Stimulated activated naive CD8-positive, alpha-beta T cell treated with anti-CD3 and anti-CD28 coated beads, Interleukin-15, Interleukin-2, amounts not matched to agents 100 ng/mL and 50 ng/mL, for 24 hours (primary cell): ENCODE measurements around the gene GPX2.
"Not testable (repeated sequence)": the region's sequence is repeated elsewhere in the genome, so short reads cannot be mapped to it uniquely, and the experiment has no call there.

Source experiments
- H3K27ac Mint-ChIP-seq: one replicate; pipeline ENCODE4 v1.8.0; 2021; ENCODE audit warnings: mild to moderate bottlenecking, mixed read lengths
- H3K27me3 Mint-ChIP-seq: one replicate; pipeline ENCODE4 v1.8.0; 2021; ENCODE audit warnings: mixed read lengths
- H3K36me3 Mint-ChIP-seq: one replicate; pipeline ENCODE4 v1.8.0; 2021; ENCODE audit warnings: low read depth, mixed read lengths
- H3K4me1 Mint-ChIP-seq: one replicate; pipeline ENCODE4 v1.8.0; 2021; ENCODE audit warnings: low read depth, mixed read lengths
- H3K4me3 Mint-ChIP-seq: one replicate; pipeline ENCODE4 v1.8.0; 2021; ENCODE audit warnings: mild to moderate bottlenecking, mixed read lengths
- H3K9me3 Mint-ChIP-seq: one replicate; pipeline ENCODE4 v1.8.0; 2021; ENCODE audit warnings: mixed read lengths

Gene GPX2

DNA sequence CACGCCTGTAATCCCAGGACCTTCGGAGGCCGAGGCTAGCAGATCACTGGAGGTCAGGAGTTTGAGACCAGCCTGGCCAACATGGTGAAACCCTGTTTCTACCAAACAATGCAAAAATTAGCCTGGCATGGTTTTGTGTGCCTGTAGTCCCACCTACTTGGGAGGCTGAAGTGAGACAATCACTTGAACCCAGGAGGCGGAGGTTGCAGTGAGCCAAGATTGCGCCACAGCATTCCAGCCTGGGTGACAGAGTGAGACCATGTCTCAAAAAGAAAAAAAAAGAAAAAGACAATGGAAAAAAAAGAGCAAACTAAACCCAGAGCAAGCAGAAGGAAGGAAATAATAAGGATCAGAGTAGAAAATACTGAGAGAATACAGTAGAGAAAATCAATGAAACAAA is 22.9 kb downstream of the GPX2 start:
- Mint-ChIP-seq H3K4me1 (peaks cover 79% of the 10 kb centered on the region), H3K9me3 (no peaks in the 10 kb centered on the region), H3K36me3 (peaks cover 66% of the 10 kb centered on the region), H3K27me3 (no peaks in the 10 kb centered on the region), H3K4me3 (no peak overlapping the region), H3K27ac (no peak overlapping the region)

DNA sequence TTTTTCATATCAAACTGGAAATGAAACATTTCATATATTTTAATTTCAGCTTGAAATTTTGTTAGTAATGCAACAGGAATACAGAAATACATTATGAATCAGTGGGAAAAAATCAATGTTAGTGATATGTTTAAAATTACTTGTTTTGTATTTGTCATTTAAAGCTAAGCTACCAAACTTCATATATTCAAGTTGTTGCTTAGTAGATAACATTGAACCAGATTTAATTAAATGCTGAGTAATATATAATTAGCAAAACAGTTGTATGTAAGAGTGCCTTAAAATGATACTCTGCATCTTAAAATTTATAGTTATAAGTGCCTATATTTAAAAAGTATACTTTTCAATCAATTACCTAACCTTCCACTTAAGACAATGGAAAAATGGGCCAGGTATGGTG is 23.3 kb downstream of the GPX2 start:
- Mint-ChIP-seq H3K36me3 (peaks cover 62% of the 10 kb centered on the region), H3K4me1 (peaks cover 77% of the 10 kb centered on the region), H3K27me3 (no peaks in the 10 kb centered on the region), H3K4me3 (no peak overlapping the region), H3K27ac (peak overlapping the region; percentile 64), H3K9me3 (no peaks in the 10 kb centered on the region)

DNA sequence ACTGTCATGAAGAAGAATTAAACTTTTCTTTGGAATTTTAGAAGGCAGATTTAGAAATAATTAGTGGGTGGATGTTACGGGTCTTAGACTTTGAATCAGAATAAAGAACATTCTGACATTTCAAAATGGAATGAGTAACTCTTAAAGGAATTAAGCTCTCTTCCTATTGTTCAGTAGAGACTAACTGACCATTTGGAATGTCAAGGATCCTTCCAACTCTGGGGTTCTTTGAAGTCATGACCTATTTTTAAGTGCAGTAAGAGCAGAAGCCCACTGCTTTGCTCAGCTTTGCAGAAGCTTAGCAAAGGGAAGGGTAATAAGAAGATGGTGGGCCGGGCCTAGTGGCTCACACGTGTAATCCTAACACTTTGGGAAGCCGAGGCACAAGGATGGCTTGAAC is 24.3 kb downstream of the GPX2 start:
- no peak overlapping the region for H3K4me3 Mint-ChIP-seq
- peaks cover 78% of the 10 kb centered on the region for H3K4me1 Mint-ChIP-seq
- H3K27me3 Mint-ChIP-seq = no peaks in the 10 kb centered on the region
- peaks cover 57% of the 10 kb centered on the region for H3K36me3 Mint-ChIP-seq
- H3K9me3 Mint-ChIP-seq = no peaks in the 10 kb centered on the region
- peak overlapping the region; percentile 17 for H3K27ac Mint-ChIP-seq

DNA sequence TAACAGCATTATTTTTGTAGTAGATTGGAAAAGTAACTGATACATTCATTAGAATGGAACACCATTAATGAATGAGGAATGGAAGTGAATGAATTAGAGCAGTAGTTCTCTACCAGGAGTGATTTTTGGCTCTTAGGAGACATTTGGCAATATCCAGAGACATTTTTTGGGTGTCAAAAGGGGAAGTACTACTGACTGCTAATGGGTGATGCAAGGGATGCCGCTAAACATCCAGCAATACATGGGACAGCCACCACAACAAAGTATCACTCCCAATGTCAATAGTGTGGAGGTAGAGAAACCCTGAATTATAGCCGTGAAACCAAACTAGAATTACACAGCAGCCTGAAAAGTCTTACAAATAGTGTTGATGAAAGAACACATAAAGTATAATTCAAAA is 26.7 kb downstream of the GPX2 start:
- H3K4me1 Mint-ChIP-seq = peaks cover 64% of the 10 kb centered on the region
- H3K36me3 Mint-ChIP-seq = peaks cover 48% of the 10 kb centered on the region
- peak overlapping the region; percentile 4 for H3K27ac Mint-ChIP-seq
- no peaks in the 10 kb centered on the region for H3K9me3 Mint-ChIP-seq
- peak overlapping the region; percentile 87 for H3K4me3 Mint-ChIP-seq
- no peaks in the 10 kb centered on the region for H3K27me3 Mint-ChIP-seq

DNA sequence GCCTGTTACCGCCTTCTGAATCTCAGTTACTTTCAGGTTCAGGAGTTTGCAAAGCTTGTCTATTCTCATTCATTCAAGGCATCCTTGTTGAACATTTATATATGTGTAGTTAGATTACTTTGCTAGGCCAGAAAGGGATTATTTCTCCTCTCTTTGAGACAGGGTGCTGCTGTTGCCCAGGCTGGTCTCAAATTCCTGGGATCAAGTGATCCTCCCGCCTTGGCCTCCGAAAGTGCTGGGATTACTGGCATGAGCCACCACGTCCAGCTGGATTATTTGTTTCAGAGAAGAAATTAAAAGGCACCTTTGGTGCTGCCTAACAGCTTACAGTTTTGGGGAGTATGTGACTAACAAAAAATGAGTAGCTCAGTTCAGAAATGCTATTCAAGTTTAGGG is 27.5 kb downstream of the GPX2 start:
- peaks cover 59% of the 10 kb centered on the region for H3K4me1 Mint-ChIP-seq

DNA sequence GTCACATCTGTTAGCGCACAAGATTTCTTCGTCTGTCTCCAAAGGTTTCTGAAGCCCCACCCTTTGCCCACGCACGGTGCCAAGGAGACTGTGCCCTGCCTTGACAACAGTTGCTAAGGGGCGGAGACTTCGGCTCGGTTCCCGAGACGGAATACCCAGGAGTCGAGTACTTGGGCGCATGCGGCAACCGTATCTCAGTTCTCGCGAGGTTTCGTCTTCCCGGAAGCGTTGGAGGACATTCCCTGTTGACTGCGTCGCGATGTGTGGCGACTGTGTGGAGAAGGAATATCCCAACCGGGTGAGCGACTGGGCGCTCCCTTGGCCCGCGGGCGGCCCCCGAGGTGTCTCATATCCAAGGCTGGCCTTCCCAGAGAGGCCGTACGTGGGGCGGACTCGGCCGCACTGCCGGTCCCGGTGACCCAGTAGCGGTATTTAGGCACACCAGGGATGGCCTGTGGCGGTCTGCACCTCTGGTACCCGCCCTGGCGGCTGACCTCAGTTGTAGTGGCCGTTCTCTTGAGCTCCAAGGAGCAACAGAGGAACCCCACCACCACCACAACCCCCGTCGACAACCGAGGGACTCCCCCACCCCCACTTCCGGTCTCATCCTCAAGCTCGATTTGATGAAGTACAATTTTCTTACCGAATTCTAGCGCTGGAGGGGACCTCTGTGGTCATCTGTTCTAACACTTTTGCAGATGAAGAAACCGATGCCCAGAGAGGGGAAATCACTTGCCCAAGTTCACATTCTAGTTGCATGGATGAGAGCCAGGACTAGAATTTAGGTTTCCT is 28.1 kb downstream of the GPX2 start, which contains the start of gene CHURC1:
CHURC1 (plus strand) TSS at position 219 of the 792 bp plus-strand sequence; CDS start at position 260, 41 bp downstream.
- Mint-ChIP-seq H3K4me3 (peak within 1 kb of the TSS; percentile 87), H3K9me3 (no peaks in the 10 kb centered on the region), H3K36me3 (peaks cover 35% of the 10 kb centered on the region), H3K4me1 (peaks cover 54% of the 10 kb centered on the region), H3K27me3 (no peaks in the 10 kb centered on the region), H3K27ac (peak within 1 kb of the TSS; percentile 96)

More for the DNA sequence above, 27.5 kb downstream of the GPX2 start:
- Mint-ChIP-seq H3K36me3 (peaks cover 40% of the 10 kb centered on the region), H3K4me3 (peak overlapping the region; percentile 87), H3K27ac (peak overlapping the region; percentile 96), H3K9me3 (no peaks in the 10 kb centered on the region), H3K27me3 (no peaks in the 10 kb centered on the region)

DNA sequence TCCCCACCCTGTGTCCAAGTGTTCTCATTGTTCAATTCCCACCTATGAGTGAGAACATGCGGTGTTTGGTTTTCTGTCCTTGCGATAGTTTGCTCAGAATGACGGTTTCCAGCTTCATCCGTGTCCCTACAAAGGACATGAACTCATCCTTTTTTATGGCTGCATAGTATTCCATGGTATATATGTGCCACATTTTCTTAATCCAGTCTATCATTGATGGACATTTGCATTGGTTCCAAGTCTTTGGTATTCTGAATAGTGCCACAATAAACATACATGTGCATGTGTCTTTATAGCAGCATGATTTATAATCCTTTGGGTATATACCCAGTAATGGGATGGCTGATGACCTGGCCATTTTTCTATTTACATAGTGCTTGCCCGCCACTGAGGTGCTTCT is 29.1 kb downstream of the GPX2 start:
- not testable (repeated sequence) for H3K9me3 Mint-ChIP-seq, H3K27me3 Mint-ChIP-seq
- H3K4me3 Mint-ChIP-seq = peak overlapping the region; percentile 87
- H3K4me1 Mint-ChIP-seq = peaks cover 47% of the 10 kb centered on the region
- H3K27ac Mint-ChIP-seq = peak overlapping the region; percentile 96
- H3K36me3 Mint-ChIP-seq = peaks cover 30% of the 10 kb centered on the region

DNA sequence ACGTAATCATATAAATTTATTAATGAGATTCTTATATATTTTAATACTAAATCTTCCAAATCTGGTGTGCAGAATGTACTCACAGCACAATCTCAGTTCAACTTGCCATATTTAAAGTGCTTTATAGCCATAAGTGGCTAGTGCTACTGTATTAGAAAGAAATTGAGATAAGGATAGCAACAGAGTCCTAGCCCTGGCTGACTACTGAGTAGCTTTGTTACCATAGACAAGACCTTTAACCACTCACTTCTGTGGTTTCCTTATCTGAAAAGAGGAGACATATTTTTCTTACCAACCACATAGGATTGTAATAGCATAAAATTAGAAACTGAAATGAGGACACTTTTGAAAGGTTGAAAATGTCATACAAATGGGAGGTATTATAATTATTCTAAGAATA is 30.3 kb downstream of the GPX2 start:
- Mint-ChIP-seq H3K4me1 (peaks cover 36% of the 10 kb centered on the region), H3K36me3 (peaks cover 19% of the 10 kb centered on the region), H3K4me3 (no peak overlapping the region), H3K27ac (no peak overlapping the region), H3K27me3 (no peaks in the 10 kb centered on the region), H3K9me3 (no peaks in the 10 kb centered on the region)

DNA sequence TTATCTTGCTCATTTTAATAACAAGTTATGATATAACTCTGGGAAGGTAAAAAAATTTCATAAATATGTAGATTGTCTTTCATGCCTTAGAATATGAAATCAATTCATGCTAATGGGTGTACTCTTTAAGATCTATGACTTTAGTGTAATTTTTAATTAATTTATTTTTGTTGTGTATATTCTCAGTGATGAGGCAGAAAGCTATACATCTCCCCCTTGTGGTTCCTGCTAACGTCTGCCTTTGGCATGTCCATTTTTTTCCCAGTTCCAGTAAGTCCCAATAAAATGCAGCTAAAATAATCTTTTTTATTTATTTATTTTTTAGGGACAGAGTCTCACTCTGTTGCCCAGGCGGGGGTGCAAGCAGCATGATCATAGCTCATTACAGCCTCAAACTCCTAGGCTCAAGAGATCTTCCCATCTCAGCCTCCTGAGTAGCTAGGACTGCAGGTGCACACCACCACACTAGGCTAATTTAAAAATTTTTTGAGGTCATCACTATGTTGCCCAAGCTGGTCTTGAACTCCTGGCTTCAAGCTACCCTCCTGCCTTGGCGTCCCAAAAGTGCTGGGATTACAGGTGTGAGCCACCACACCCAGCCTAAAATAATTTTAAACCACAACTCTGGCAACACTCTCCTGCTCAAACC is 31.6 kb downstream of the GPX2 start:
- Mint-ChIP-seq H3K27ac (no peak overlapping the region), H3K4me3 (no peak overlapping the region), H3K27me3 (no peaks in the 10 kb centered on the region), H3K9me3 (no peaks in the 10 kb centered on the region), H3K4me1 (peaks cover 25% of the 10 kb centered on the region), H3K36me3 (peaks cover 9% of the 10 kb centered on the region)

DNA sequence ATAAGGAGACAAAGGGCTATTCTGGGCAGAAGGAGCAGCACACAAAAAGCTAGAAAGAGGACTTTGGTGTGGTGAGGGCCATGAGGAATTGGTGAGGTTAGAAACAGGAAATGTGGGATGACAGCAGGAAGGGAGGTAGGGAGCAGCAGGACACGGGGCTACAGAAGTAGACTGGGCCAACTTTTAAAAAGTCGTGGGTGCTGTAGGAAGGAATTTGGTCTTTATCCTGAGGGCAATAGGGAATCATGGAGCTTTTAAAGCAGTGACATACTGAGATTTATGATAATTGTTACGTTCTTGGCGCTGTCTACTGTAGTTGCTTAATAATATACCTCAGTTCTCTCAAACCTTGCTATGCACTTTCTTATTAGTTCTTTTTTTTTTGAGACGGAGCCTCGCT is 36.5 kb downstream of the GPX2 start:
- Mint-ChIP-seq H3K27me3 (peaks cover 3% of the 10 kb centered on the region), H3K4me3 (no peak overlapping the region), H3K27ac (no peak overlapping the region), H3K9me3 (no peaks in the 10 kb centered on the region), H3K4me1 (peaks cover 3% of the 10 kb centered on the region), H3K36me3 (no peaks in the 10 kb centered on the region)

DNA sequence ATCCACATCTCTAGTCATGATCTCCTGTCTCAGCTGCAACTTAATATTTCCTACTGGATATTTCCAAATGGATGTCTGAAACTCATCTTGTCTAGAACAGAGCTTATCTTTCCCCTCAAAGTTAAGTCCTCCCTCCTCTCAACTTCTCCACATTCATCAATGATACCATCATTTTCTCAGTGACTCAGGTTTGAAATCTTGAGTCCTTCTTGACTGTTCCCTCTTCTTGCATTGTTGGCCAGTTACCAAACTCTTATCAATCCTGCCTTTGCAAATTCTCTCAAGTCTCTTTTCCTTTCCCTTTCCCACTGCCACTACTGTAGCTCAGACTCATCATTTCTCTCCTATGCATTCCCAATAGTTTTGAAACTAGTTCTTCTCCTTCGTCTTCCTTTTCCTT is 42.6 kb downstream of the GPX2 start:
- no peak overlapping the region for H3K4me3 Mint-ChIP-seq
- H3K4me1 Mint-ChIP-seq = no peaks in the 10 kb centered on the region
- no peaks in the 10 kb centered on the region for H3K36me3 Mint-ChIP-seq
- H3K27ac Mint-ChIP-seq = no peak overlapping the region
- H3K9me3 Mint-ChIP-seq = no peaks in the 10 kb centered on the region
- peaks cover 13% of the 10 kb centered on the region for H3K27me3 Mint-ChIP-seq

DNA sequence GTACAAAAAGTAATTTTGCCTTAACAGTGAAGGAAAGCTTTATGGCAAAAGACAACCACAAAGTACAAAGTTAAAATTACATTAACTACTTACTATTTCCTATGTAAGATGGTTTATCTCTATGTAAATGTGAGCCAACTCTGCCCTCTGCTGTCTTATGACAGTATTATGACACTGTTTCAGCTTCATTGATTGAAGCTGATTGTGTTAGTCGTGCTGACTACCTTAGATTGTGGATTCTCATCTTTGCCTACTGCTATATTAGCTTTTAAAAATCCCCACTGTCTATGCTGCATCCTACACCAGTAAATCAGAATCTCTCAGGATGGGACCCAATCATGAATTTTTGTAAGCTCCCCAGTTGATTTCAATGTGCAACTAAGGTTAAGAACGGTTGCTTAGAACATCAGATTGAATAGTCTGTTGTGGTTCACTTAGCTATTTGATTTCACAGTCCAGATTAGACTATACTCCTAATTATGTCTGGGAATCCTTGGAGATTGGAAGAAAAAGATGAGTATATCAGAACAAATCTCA is 50.6 kb downstream of the GPX2 start:
- Mint-ChIP-seq H3K4me3 (no peak overlapping the region), H3K27me3 (peaks cover 6% of the 10 kb centered on the region), H3K36me3 (no peaks in the 10 kb centered on the region), H3K9me3 (no peaks in the 10 kb centered on the region), H3K4me1 (no peaks in the 10 kb centered on the region), H3K27ac (no peak overlapping the region)

DNA sequence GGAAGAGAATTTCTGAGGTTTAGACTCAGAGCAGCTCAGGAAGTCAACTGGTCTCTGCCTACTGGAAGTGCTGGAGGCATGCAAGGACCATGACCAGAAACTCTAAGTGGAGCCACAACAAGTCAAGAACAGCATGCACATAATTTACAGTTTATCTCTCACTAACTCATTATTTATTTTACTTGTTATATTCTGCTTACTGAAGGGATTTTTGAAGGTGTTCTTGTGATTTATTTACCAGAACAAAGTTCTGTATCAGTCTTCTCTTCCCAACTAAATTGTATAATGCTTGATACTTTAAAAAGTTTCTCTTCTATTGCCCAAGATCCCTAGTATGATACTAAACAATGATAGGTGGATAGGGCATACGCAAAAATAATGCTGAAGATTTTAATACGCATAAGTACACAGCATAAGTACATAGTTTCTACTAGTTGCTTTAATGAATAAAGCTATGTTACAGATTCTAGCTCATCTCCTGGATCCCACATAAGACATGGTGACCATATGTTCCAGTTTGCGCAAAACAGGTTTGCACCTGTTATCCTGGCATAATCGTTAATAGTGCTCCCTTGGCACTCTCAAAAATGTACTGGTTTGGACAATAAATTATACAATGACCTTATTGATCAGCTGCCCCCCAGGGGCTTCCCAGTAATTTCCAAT is 51.2 kb downstream of the GPX2 start:
- H3K27me3 Mint-ChIP-seq = peaks cover 4% of the 10 kb centered on the region

DNA sequence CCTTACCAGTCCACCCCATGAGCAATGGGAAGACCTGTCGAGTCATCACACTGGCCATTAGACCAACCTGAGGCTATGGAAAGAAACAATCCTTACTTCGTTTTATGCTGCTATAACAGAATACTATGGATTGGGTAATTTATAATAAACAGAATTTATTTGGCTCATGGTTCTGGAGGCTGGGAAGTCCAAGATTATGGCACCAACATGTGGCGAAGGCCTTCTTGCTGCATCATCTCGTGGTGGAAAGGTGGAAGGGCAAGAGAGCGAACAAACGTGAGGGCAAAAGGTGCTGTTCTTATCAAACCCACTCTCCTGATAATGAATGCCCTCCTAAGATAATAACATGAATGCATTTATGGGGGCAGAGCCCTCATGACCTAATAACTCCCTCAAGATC is 53.2 kb downstream of the GPX2 start:
- Mint-ChIP-seq H3K27ac (no peak overlapping the region), H3K9me3 (no peaks in the 10 kb centered on the region), H3K27me3 (peaks cover 12% of the 10 kb centered on the region), H3K4me3 (no peak overlapping the region), H3K4me1 (no peaks in the 10 kb centered on the region), H3K36me3 (no peaks in the 10 kb centered on the region)

More for the DNA sequence above, 51.2 kb downstream of the GPX2 start:
- Mint-ChIP-seq H3K4me3 (no peak overlapping the region), H3K9me3 (no peaks in the 10 kb centered on the region), H3K4me1 (no peaks in the 10 kb centered on the region), H3K27ac (no peak overlapping the region), H3K36me3 (no peaks in the 10 kb centered on the region)
